8988T (cell line): Measurements from ENCODE around the gene SEMA4D.

Experiments
- DNase-seq: peaks from one replicate; pipeline ENCODE4 v3.0.0; 2011

Gene SEMA4D

DNA sequence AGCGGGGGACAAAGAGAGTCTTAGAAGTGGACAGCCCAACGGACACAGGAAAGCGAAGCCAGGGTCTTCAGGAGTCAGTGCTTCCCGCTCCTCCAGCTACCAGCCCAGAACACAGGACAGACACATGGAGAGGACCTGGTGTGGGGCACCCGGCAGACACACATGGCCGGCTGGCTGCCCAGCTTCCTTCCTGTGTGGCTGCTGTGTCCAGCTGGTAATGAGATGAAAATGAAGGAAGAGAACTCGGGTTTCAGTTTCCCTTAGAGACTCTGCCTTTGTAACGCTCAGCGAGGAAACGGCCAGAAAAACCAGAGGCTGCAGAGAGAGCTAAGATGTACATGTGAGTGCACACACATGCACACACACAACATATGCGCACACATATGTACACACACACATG is 92.1 kb downstream of the SEMA4D start:
- DNase-seq = no peak

DNA sequence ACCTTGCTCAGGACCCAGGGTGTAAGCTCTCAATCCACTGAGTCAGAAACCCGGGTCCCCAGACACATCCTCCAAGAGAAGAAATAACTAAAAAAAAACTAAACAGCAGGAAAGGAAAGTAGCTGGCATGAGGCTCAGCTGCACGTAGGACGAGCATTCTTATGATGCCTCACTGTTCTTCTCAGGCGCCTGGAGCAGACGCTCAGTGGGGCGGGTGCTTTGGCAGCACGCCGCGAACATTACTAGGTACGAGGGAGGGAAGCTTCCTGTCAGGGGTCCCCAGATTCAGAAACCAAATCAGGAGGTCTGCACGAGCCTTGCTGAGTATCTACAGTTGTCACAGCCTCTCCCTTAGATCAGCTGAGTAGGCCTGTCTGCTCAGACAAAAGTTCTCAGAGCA is 93.8 kb downstream of the SEMA4D start:
- DNase-seq = no peak

DNA sequence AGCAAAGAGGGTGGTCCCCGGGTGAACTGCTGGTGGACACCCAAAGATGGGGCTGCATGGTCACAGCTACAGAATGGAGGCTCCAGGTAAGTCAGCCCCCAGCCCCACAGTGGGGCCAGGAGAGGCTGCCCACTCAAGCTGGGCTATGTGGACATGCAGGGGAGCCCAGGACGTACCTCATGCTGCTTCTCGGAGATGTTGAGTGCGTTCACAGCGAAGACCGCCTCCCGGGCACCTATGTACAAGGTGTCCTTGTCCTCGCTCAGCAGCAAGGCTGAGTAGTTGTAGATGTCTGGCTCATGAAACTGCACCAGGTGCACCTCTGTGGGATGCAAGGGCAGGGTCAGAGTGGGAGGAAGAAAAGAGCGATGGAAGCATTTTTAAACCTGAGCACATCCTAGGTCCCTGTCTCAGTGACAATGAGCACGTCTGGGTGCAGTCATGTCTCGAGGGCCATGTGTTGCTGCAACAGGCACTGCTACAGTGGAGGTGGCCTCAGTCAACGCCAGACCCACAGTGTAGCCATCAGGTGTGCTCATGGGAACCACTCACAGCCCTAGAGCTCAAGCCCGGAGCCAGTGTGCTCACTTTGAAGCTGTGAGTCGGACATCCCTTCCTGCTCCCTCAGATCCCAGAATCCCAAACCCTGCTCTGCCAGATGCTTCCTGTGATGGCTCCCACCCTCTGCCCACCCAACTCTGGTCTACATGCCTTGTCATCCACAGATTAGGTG is 95.1 kb downstream of the SEMA4D start:
- DNase-seq = no peak

DNA sequence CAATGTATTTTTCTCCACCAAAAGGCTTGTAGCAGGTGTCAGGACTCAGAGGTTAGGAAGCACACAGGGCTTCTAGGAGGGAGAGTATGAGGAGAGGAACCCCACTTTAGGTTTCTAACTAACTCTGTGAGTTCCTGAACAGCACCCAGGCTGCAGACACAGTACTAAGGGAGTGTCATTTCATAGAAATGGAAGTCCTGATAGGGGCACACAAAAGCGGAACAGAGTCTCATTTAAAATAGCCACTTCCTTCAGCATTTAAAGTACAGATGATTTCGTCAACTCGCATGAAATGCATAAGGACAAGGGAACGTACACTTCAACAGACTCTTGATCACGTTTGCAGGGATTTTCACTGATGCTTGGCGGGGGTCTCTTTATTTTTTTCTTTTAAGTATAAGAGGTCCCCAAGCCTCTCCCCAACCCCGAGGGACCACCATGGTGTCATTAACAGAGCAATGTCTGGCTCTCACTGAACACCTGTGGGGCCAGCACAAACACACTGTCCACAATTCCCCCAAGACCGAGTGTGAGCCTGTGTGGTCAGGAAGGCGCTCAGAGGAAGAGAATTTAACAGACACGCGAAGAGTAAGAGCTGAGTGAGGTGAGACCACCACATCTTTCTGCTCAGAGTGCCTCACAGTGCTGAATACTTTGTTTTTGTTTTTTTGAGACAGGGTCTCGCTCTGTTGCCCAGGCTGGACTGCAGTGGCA is 97.4 kb downstream of the SEMA4D start:
- no peak for DNase-seq

DNA sequence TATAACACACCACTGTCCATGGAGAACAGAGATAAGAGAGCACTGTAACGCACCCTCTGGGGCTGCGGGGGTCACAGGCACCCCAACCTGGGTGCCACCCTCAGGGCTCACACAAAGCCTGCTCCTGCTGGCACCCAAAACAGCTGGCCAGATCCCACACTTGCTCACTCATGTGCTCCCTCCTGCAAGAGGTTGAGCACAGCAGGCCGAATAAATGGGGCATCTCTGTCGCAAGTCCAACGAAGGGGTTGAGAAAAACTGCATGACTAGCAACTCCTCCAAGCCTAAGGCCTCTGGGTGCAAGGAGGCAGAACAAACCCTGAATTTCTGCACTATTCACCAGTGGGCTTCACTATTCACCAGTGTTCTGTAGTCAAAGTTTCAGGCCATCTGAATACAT is 99.3 kb downstream of the SEMA4D start:
- DNase-seq = no peak

DNA sequence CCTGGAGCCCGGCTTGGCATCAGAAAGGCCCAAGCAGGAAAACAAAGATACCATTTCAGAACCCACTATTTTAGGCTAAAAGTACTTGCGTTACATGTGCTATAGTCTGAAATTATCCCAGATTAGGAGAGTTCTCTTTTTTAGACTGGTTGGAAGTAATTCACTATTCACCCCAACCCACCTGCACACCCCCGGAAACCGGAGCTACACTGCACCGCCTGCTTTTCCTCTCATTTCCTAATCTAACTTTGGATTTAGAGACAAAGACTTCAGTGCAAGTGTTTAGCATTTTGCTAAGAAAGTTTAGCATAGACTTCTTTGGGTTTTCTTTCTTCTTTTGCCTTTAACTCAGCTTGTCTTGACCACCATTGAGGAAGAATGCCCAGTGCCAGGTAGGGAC is 100.4 kb downstream of the SEMA4D start:
- no peak for DNase-seq

DNA sequence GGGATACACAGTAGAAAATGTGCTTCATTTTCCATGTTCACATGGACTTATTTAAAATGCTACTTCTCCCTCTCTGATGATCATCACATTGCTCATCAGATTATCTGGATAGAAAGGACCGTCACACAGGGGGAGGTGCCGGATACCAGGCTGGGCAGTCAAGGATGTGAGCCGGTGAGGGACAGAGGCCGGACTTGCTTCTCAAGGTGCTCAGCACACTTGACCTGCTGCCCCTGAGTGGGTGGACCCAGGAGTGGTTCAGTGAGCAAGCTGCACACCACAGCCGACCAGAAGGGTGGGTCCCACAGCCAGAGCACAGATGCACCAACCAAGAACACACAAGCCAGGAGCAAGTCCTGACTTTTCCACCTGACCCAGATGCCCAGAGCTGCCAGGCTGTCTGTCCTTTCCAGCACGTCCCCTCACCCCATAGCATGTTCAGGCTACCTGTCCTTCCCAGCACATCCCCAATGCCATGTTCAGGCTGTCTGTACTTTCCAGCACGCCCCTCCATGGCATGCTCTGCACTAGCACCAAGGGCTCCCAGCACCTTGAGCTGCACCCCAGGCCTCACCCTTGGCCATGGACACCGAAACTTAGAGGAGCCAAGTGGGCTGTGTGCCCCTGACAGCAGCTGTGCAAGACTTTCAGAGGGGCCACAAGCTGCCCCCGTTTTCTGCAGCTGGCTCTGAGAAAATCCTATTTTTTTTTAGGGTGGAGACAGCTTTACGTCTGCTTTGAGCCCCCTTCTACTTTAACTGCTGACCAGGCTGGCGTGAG is 101.8 kb downstream of the SEMA4D start:
- no peak for DNase-seq

DNA sequence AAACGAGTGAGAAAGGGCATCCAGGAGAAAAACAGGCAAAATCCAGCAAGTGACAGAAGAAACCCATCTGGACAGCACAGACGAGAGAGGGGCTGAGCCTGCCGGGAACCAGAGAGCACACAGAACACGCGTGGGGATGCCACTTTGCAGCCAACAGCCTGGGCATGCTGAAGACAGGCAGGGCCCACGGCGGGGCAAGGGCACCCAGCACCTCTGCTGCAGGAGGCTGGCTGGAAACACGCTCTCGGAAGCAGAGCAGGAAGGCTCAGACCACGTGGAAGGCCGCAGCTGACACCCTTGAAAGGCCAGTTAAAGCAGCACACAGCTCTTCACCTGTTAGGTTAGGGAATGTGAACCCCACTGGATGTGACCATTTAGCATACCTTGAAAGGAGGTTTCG is 103.5 kb downstream of the SEMA4D start:
- no peak for DNase-seq

DNA sequence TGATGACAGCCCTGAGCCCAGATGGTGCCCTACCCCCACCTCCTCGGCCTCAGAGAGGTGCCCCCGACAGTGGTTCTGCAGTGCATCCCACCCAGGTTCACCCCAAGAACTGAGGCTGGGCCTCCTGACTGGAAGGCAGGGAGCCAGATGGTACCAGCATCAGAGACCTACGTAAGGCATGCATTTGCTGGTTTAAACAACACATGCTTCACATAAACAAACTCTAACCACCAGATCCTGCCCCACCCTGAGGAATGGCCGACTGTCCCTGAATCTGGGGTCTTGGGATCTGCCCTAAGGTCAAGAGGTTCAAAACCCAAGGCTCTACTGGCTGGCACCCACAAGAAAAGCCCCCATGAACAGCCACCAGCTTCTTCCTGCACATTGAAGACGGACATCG is 106.3 kb downstream of the SEMA4D start:
- no peak for DNase-seq

DNA sequence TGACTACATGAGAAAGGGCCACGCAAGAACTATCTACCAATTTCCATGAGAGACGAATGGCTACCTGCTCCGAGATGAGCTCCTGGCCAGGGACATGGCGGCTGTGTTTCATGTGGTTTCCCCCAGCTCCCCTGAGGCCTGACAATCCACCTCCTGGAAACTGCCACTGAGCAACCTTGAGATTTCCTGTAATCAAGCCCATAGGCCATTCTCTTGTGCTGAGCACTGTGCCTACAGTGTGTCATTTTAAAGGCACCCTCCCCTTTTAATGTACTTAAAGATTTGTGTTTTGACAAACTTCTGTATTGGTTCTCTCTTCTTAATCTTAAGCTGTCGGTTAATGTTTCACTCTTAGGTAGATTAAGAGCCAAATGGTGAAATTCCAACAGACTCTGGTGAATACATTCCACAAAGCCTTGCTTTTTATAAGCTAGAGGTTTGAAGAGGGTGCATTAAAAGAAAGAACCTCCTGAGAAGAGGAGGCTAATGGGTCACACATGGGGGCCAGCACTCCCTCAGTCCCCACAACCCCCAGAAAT is 107.3 kb downstream of the SEMA4D start:
- DNase-seq = no peak

DNA sequence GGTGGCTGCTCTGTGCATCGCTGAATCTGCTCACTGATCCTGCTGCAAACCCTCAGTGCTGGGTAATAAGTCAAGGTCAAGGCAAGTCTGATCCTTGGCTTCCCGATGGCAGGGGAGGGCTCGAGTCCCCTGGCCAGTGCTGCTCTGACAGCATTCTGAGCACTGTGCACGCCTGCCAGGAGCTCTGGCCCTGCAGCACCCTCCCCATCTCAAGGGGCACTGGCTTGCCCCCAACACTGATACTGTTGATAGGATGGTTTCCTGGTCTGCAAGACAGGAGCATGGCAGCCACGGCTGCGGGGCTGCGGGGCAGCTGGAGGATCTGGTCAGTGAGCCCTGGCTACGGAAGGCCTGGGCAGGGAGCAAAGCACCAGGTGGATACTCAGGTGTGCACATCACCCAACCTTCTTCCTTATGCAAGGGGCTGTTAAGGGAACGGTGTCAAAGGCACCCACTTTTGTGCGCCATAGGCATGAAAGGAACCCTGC is 107.8 kb downstream of the SEMA4D start:
- no peak for DNase-seq

DNA sequence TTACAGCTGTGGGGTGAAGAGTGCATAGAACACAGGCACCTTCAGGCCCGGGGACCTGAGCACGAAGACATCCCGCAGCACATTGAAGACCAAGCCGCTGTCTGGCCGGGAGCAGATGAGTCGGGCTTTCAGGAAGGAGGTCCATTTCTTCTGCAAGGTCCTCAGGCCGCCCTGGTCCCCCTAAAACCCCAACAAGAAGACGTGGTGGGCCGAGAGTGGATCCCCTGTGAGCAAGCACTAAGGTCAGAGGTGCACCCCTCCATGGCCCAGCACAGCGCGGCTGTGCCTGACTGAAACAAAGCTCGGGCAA is 109.1 kb downstream of the SEMA4D start:
- DNase-seq = no peak

DNA sequence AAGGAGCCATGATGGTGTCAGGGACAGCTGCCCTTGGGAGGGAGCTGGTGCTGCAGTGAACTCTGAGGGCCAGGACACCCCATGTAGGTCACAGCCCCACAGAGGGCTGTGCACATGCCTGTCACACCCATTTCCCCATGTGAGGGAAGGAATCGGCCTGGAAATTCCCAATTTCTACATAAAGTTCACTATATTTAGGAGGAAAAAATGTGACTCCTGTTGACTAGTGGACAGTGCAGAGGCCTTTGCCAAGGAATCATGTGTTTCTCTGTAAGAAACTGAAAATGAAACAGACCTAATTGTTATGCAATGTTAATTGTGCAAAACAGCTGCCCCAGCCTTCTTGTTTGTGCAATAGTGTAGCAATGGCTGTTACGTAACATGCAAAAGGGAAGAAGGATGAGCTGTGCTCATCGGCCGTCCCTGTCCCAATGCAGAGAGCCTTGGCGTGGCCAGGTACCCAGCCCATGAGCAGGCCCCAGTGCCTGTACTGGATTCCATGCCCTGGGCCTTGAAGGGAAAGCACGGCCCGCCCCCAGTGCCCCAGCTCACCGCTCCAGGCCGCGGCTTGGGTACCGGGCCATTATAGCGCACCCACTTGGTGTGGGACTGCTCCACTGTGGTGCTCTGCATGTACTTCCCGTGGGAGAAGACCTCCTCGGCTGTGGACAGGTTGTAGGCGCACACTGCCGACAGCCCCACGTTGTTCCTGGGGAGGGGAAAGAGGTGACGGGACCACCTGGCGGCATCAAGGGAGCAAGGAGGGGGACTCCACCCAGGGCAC is 109.6 kb downstream of the SEMA4D start:
- DNase-seq = no peak

DNA sequence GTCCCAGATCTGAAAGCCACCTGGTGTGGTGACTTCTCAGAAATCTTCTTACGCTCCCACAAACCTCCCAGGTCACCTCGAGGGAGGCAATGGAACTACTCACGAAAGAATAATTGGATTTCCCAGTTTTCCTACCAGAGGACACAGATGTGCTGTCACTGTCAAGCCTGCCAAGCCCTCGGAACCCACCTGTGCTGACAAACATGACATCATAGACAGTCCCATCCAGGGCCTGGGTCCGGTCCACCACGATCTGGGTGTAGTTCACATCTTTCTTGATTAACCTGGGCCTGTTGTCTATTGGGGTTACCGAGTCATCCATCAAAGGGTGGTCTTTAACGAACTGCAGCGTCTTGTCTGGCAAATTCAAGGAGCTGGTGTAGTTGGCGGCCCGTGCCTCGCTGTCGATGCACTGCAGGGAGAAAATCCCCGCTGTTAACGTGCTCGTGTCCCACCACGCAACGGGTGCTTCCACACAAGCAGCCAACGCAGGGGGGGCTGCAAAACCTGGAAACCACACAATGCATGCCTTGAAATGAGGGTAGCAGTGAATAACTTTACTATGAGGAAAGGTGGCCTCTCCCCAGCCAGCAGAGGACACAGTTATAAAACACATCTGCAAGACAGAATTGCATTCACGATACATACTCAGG is 110.6 kb downstream of the SEMA4D start:
- no peak for DNase-seq

DNA sequence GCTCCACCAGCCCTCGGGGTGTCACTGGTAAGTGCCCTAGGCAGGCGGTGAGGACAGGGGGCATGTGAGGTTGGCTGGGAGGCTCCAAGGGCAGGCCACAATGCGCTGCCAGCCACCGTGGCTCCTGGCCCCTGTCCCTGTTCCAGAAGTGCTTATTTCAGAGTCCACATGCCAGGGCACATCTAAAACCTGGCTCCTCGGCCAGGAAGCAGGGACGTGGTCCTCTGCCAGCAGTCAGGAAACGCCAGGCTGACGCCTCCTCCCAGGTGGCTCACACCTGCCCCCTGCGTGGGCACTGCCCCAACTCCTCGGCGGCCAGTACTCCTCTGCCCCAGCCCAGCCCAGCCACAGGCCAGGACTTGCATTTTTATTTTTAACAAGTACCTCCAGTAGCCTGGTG is 111.1 kb downstream of the SEMA4D start:
- no peak for DNase-seq

DNA sequence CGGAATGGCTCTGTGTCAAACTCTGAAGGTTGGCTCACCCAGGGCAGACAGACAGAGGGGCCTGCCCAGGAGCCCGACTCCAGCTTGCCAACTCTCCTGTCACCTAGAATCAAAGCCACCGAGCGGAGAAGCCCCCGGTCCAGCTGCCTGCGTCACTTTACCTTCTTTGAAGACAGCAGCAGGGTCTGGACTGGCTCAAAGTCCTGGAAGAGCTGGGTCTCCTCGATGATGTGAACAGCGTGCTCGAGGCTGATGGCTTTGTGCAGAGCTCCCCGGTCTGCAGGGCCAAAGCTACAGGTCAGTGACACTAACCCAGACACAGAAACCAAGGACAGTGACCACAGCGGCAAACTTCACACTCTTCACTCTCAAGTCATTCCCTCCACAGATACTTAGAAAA is 111.7 kb downstream of the SEMA4D start:
- no peak for DNase-seq

DNA sequence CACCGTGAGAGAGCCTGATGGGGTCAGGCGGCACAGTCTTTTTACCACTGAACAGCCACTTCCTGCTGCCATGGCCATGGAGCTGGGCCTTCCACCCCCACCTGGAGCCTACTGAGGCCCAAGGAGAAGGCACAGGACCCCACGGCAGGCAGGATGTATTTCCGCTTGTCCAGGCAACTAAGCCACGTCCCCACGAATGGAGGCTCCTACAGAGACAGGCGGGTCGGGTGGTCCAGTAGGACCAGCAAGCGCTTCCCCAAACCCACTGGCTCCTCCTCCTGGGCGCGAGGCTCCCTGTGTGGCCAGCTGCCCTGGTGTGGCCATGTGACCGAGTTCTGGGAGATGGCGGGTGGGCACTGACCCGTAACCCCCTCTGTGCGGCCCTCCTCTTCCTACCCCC is 113.1 kb downstream of the SEMA4D start:
- no peak for DNase-seq

DNA sequence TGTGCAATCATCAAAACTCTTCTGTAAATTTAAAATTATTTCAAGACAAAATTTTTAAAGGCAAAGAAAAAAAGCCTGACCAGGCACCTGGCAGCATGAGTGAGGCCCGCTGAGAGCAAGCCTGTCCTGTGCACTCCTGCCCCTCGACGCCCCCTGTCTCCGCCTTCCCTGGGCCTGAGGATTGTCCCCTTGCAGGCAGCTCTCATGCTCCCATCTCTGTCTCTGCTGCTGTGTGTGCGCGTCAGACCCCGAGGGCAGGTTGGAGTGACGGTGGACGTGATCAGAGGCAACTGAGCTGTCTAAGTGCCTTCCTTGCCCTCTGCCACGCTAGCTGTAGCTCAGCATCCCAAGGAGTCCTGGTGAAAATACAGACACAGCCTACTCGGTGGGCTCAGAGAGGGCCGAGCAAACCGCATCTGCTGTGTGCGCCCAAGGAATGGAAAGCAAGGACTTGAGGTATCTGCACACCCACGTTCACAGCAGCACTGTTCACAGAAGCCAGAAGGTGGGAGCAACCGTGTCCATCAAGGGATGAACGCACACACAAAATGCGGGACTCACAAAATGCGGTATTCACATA is 114.1 kb downstream of the SEMA4D start:
- no peak for DNase-seq

DNA sequence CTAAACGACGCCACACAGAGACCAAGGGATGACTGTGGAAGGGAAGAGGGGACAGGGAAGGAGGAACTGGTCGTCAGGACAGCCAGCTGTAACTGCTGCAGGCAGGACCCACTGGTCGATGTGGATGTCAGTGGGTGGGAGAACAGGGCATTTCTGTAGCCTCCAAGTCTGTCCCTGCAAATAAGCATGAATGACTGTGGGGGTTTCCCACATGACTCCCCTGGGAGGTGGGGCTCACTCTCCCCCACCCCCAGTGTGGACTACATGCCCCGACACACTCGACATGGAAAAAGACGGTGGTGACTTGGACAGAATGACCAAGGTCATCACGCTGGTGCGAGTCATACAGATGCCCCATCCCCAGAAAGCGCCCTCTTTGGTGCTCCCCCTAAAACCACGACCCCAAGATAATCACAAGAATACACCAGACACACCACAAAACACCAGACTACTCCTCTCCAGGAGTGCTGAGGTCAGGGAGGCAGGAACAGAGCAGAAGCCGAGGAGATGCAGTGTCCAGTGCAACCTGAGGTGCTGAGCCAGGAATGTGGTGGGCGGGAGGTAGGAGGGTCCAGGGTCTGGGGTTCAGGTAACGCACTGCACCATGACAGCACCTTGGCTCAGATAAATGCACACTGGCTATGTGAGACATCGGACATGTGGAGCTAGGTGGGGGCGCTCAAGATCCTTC is 114.7 kb downstream of the SEMA4D start:
- no peak for DNase-seq

DNA sequence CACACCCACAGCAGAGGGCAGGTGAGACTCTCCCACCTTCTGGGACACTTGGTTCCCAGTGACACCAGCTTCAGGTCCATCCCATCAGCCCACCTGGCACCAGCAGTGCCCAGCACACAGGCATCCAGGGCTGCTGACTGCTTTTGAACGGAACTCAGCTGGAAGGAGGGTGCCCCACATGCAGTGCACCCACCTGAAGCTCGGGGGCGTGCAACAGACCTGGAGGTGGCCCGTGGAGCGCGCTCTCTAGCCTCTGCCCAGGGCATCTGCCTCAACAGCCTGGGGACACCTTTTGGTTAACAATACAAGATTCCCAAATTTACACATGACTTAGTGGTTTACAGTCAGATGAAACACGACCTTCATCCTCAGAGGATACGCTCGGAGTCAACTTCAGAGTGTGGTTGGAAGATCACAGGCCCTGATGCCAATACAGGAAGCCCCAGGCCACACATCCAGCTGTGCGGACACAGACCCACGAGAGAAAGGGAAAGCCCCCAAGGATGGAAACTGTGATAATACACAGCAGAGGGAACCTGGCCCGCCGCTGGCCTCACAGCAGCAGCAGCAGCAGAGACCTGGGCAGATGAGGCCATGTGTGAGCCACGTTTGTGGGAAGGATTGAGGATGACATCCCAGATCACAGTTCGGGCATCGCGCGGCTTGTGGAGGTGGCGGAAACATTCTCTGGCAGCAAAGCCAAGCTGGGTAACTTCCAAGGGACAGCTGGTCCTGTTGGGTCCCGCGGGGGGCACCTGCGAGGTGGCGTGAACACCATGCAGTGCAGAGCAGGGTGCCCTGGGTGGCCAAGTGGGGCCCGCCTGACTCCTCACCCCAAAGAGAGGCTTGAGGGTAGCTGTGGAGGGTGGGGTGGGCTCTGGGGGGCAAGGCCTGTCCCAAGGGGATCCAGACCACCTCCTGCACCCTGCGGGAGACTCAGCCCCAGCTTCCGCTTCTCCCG is 115.6 kb downstream of the SEMA4D start:
- no peak for DNase-seq
